ENCODE data around the gene EIPR1.

The EIPR1 gene

DNA sequence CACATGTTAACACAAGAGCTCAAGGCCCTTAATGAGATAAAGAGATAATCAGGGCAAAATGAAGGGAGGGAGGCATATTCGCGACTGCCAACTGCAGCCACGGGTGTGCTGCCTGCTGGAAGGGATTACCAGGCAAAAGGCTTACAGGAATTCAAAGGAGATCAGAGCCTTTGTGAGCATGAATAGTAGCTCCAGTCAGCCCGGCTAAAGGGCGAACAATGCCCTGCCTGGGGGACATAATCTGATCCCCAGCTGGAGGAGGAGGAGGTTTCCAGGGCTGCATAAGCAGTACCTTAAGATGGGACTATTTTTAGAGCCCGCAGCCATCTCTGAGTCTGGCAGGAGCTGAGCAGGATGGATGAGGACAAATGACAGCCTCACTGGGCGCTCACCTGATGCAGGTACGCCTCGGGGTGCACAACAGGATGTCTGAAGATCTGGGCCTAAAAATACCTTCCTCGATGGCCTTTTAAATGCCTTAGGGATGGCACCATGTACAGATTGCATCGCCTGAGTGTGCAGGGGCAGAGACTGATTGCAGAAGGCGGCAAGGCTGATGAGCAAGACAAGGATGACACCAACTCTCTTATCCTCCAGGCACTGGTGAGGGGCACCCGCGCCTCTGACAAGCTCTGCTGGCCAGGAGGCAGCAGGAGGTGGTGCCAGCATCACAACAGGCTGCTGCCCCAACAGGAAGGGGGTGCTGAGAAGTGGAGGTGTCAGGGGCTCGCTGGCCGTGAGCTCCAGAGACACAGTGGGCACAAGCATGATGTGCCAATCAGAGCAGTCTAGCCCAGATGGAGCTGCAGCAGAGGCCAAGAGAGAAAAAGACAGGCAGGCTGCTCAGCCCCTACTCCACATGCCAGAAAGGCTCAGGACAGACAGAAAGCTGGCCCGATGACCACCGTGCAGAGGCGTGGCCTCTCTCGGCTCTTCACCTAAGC, 111.4 kb downstream of the EIPR1 start:
- no peaks in the 10 kb centered on the region for H3K27me3 ChIP-seq (ENCODE audit: control insufficient read depth in 1 of 2, insufficient read depth in 1 of 2, low read length in 2 of 2)
- no peak overlapping the region for H2AK5ac ChIP-seq (ENCODE audit: low read length, severe bottlenecking)
- H3K14ac ChIP-seq (ENCODE audit: low read length in 2 of 2) = no peak overlapping the region
- H3K23ac ChIP-seq (ENCODE audit: low read length in 2 of 2) = no peak overlapping the region
- WGBS = 90% methylated on average over 20 of the region's 20 CpGs
- no peak overlapping the region for H3K4me2 ChIP-seq (ENCODE audit: low read length, poor library complexity, severe bottlenecking)
- peaks cover 2% of the 10 kb centered on the region for H3K4me1 ChIP-seq (ENCODE audit: control insufficient read depth, insufficient read depth, low read depth, low read length)
- no peak overlapping the region for H2BK15ac ChIP-seq (ENCODE audit: low read depth, poor library complexity, severe bottlenecking)
- H4K8ac ChIP-seq (ENCODE audit: low read length) = no peak overlapping the region
- no peak overlapping the region for H2BK120ac ChIP-seq (ENCODE audit: low read depth, low read length)
- H3K9me3 ChIP-seq (ENCODE audit: control insufficient read depth, low read length) = no peaks in the 10 kb centered on the region
- H2BK12ac ChIP-seq (ENCODE audit: low read length in 2 of 2) = no peak overlapping the region
- H2AFZ ChIP-seq (ENCODE audit: low read depth, low read length) = no peak overlapping the region
- H3K18ac ChIP-seq (ENCODE audit: low read depth in 1 of 2, low read length in 2 of 2) = no peak overlapping the region
- no peak overlapping the region for H3K4ac ChIP-seq (ENCODE audit: low read depth in 1 of 2, low read length in 2 of 2)
- no peak overlapping the region for H3K9ac ChIP-seq (ENCODE audit: low read length)
- H3K36me3 ChIP-seq (ENCODE audit: control insufficient read depth in 1 of 2, insufficient read depth in 2 of 2, low read depth in 1 of 2, low read length in 2 of 2) = peaks cover 0 to 26% of the 10 kb centered on the region in 2 experiments
- no peak overlapping the region for H3K27ac ChIP-seq (ENCODE audit: low read length, poor library complexity, severe bottlenecking)
- H2BK5ac ChIP-seq (ENCODE audit: low read depth, low read length, poor library complexity, severe bottlenecking) = no peak overlapping the region
- peaks cover 44% of the 10 kb centered on the region for H3K79me1 ChIP-seq (replicated peaks; ENCODE audit: low read length, poor library complexity, severe bottlenecking)
- DNase-seq = no peak
- no peak overlapping the region for H3K4me3 ChIP-seq (ENCODE audit: insufficient read depth in 1 of 2, low read depth in 1 of 2, low read length in 2 of 2)
- no peak overlapping the region for H4K91ac ChIP-seq (ENCODE audit: low read length)

- H3K4me3 ChIP-seq (ENCODE audit: insufficient read depth in 1 of 2, low read depth in 1 of 2, low read length in 2 of 2) = no peak overlapping the region
- no peak overlapping the region for H3K18ac ChIP-seq (ENCODE audit: low read depth in 1 of 2, low read length in 2 of 2)
- H2AK5ac ChIP-seq (ENCODE audit: low read length, severe bottlenecking) = no peak overlapping the region
- H3K79me1 ChIP-seq (replicated peaks; ENCODE audit: low read length, poor library complexity, severe bottlenecking) = peaks cover 46% of the 10 kb centered on the region
- no peak overlapping the region for H3K4ac ChIP-seq (ENCODE audit: low read depth in 1 of 2, low read length in 2 of 2)
- H3K36me3 ChIP-seq (ENCODE audit: control insufficient read depth in 1 of 2, insufficient read depth in 2 of 2, low read depth in 1 of 2, low read length in 2 of 2) = peaks cover 0 to 26% of the 10 kb centered on the region in 2 experiments
- no peaks in the 10 kb centered on the region for H3K9me3 ChIP-seq (ENCODE audit: control insufficient read depth, low read length)
- H3K23ac ChIP-seq (ENCODE audit: low read length in 2 of 2) = no peak overlapping the region
- no peak overlapping the region for H2AFZ ChIP-seq (ENCODE audit: low read depth, low read length)
- DNase-seq = no peak
- H3K14ac ChIP-seq (ENCODE audit: low read length in 2 of 2) = no peak overlapping the region
- H3K4me1 ChIP-seq (ENCODE audit: control insufficient read depth, insufficient read depth, low read depth, low read length) = peaks cover 2% of the 10 kb centered on the region
- no peak overlapping the region for H2BK15ac ChIP-seq (ENCODE audit: low read depth, poor library complexity, severe bottlenecking)
- H3K9ac ChIP-seq (ENCODE audit: low read length) = no peak overlapping the region
- no peak overlapping the region for H2BK12ac ChIP-seq (ENCODE audit: low read length in 2 of 2)
- H4K91ac ChIP-seq (ENCODE audit: low read length) = no peak overlapping the region
- H3K27ac ChIP-seq (ENCODE audit: low read length, poor library complexity, severe bottlenecking) = no peak overlapping the region
- H4K8ac ChIP-seq (ENCODE audit: low read length) = no peak overlapping the region
- H3K4me2 ChIP-seq (ENCODE audit: low read length, poor library complexity, severe bottlenecking) = no peak overlapping the region
- no peaks in the 10 kb centered on the region for H3K27me3 ChIP-seq (ENCODE audit: control insufficient read depth in 1 of 2, insufficient read depth in 1 of 2, low read length in 2 of 2)
- no peak overlapping the region for H2BK5ac ChIP-seq (ENCODE audit: low read depth, low read length, poor library complexity, severe bottlenecking)
- no peak overlapping the region for H2BK120ac ChIP-seq (ENCODE audit: low read depth, low read length)
- 94% methylated on average over 8 of the region's 8 CpGs for WGBS
Observed at GRCh38 chr2:3265471-3265870, 112.1 kb downstream of the EIPR1 start.

DNA sequence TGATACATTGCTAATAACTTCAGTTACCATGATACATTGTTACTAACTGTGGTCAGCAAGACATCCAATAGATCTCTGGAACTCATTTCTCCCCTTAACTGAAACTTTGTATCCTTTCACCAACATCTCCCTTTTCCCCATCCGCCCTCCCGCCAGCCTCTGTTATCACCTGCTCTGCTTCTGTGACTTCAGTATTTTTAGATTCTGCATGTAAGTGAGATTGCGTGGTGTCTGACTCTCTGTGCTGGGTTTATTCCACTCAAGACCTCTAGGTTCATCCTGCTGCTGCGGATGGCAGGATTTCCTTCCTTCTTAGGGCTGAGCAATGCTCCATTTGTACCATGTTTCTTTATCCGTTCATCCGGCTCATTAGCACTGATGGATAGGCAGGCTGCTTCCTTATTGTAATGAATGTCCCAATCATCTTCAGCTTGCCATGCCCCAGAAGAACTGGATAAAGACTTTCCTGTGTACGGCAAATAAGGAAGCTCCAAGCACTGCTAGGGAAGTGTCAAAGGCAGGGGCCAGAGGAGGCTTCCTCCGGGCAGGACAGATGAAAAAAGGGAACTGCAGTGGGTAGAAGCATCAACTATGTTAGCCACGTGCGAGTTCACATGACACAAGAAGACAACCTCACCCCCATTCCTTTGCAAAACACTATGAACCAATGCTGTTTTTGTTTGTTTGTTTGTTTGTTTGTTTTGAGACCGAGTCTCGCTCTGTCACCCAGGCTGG, 113.4 kb downstream of the EIPR1 start:
- Histone ChIP-seq H3K36me3 (ENCODE audit: control insufficient read depth in 1 of 2, insufficient read depth in 2 of 2, low read depth in 1 of 2, low read length in 2 of 2) (peaks cover 0 to 21% of the 10 kb centered on the region in 2 experiments), H4K8ac (ENCODE audit: low read length) (no peak overlapping the region), H2AK5ac (ENCODE audit: low read length, severe bottlenecking) (no peak overlapping the region), H3K4me3 (ENCODE audit: insufficient read depth in 1 of 2, low read depth in 1 of 2, low read length in 2 of 2) (no peak overlapping the region), H3K79me1 (replicated peaks; ENCODE audit: low read length, poor library complexity, severe bottlenecking) (peaks cover 40% of the 10 kb centered on the region), H3K9ac (ENCODE audit: low read length) (no peak overlapping the region), H2BK15ac (ENCODE audit: low read depth, poor library complexity, severe bottlenecking) (no peak overlapping the region), H3K9me3 (ENCODE audit: control insufficient read depth, low read length) (no peaks in the 10 kb centered on the region), H2BK12ac (ENCODE audit: low read length in 2 of 2) (no peak overlapping the region), H3K18ac (ENCODE audit: low read depth in 1 of 2, low read length in 2 of 2) (no peak overlapping the region), H3K27me3 (ENCODE audit: control insufficient read depth in 1 of 2, insufficient read depth in 1 of 2, low read length in 2 of 2) (no peaks in the 10 kb centered on the region), H3K23ac (ENCODE audit: low read length in 2 of 2) (no peak overlapping the region), H3K14ac (ENCODE audit: low read length in 2 of 2) (no peak overlapping the region), H3K4ac (ENCODE audit: low read depth in 1 of 2, low read length in 2 of 2) (no peak overlapping the region), H3K27ac (ENCODE audit: low read length, poor library complexity, severe bottlenecking) (no peak overlapping the region), H2AFZ (ENCODE audit: low read depth, low read length) (no peak overlapping the region), H2BK5ac (ENCODE audit: low read depth, low read length, poor library complexity, severe bottlenecking) (no peak overlapping the region), H4K91ac (ENCODE audit: low read length) (no peak overlapping the region), H2BK120ac (ENCODE audit: low read depth, low read length) (no peak overlapping the region), H3K4me2 (ENCODE audit: low read length, poor library complexity, severe bottlenecking) (no peak overlapping the region), H3K4me1 (ENCODE audit: control insufficient read depth, insufficient read depth, low read depth, low read length) (peaks cover 2% of the 10 kb centered on the region)
- 98% methylated on average over 8 of the region's 12 CpGs for WGBS
- no peak for DNase-seq

GRCh38 chr2:3263487-3263886, 114.1 kb downstream of the EIPR1 start:
- H3K79me1 ChIP-seq (replicated peaks; ENCODE audit: low read length, poor library complexity, severe bottlenecking) = peaks cover 39% of the 10 kb centered on the region
- no peak overlapping the region for H3K27ac ChIP-seq (ENCODE audit: low read length, poor library complexity, severe bottlenecking)
- no peak overlapping the region for H2BK120ac ChIP-seq (ENCODE audit: low read depth, low read length)

More at GRCh38 chr2:3263487-3263886, 114.1 kb downstream of the EIPR1 start:
- Histone ChIP-seq H3K4me2 (ENCODE audit: low read length, poor library complexity, severe bottlenecking) (no peak overlapping the region), H3K36me3 (ENCODE audit: control insufficient read depth in 1 of 2, insufficient read depth in 2 of 2, low read depth in 1 of 2, low read length in 2 of 2) (peaks cover 0 to 21% of the 10 kb centered on the region in 2 experiments), H4K8ac (ENCODE audit: low read length) (no peak overlapping the region), H3K4me3 (ENCODE audit: insufficient read depth in 1 of 2, low read depth in 1 of 2, low read length in 2 of 2) (no peak overlapping the region), H3K14ac (ENCODE audit: low read length in 2 of 2) (peak overlapping the region in 1 of 2 experiments; percentile 82), H2BK12ac (ENCODE audit: low read length in 2 of 2) (no peak overlapping the region), H2BK15ac (ENCODE audit: low read depth, poor library complexity, severe bottlenecking) (no peak overlapping the region), H2BK5ac (ENCODE audit: low read depth, low read length, poor library complexity, severe bottlenecking) (no peak overlapping the region), H3K9ac (ENCODE audit: low read length) (no peak overlapping the region), H3K9me3 (ENCODE audit: control insufficient read depth, low read length) (no peaks in the 10 kb centered on the region), H3K4ac (ENCODE audit: low read depth in 1 of 2, low read length in 2 of 2) (no peak overlapping the region), H3K18ac (ENCODE audit: low read depth in 1 of 2, low read length in 2 of 2) (no peak overlapping the region), H3K27me3 (ENCODE audit: control insufficient read depth in 1 of 2, insufficient read depth in 1 of 2, low read length in 2 of 2) (no peaks in the 10 kb centered on the region), H2AK5ac (ENCODE audit: low read length, severe bottlenecking) (no peak overlapping the region), H2AFZ (ENCODE audit: low read depth, low read length) (no peak overlapping the region), H4K91ac (ENCODE audit: low read length) (no peak overlapping the region), H3K4me1 (ENCODE audit: control insufficient read depth, insufficient read depth, low read depth, low read length) (peaks cover 2% of the 10 kb centered on the region), H3K23ac (ENCODE audit: low read length in 2 of 2) (no peak overlapping the region)
- no peak for DNase-seq
- WGBS = 98% methylated on average over 16 of the region's 16 CpGs
